Stimulated activated CD8-positive, alpha-beta memory T cell treated with anti-CD3 and anti-CD28 coated beads, Interleukin-4, amount 100 ng/mL, for 48 hours (primary cell): ENCODE data around the gene CDH4.

ENCODE experiments used
- DNase-seq: peaks from one replicate; pipeline ENCODE4 v3.0.0-alpha.2; 2020

CDH4 gene

DNA sequence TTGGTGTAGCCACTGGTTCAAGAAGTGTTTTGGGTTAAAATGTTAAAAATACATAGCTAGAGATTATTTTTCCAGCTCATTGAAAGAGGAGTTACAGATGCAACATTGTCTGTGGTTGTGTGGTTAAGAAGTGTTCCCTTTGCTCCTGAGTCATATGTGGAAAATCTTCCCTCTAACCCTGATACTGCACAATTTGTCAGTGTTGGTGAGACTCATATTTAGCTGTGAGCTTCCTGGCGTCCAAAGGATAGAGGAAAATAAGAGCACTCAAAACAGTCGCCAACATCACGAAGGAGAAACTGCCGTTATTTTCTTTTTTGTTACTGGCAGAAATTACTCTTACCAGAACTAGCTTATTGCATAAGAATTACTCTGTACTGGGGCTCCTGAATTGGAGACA lies 250.4 kb downstream of the CDH4 start:
- DNase-seq, result no peak

DNA sequence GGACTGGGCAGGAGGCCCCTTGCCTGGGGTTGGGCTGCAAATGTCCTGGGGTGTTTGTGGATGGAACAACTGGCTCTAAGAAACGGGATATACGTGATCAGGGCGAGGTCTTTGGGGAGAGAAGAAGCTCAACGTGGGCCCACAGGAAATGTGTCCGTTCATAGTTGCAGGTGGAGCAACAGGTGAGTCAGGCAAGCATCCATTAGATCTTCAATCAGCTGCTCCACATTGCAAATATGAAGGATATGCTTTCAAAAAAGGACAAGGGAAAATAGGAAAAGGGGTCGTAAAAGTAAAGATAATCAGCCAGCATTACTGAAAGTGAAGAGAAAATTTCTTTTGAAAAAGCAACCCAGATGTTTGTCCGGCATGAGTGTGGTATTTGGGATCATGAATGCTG lies 251.0 kb downstream of the CDH4 start:
- DNase-seq, result no peak

DNA sequence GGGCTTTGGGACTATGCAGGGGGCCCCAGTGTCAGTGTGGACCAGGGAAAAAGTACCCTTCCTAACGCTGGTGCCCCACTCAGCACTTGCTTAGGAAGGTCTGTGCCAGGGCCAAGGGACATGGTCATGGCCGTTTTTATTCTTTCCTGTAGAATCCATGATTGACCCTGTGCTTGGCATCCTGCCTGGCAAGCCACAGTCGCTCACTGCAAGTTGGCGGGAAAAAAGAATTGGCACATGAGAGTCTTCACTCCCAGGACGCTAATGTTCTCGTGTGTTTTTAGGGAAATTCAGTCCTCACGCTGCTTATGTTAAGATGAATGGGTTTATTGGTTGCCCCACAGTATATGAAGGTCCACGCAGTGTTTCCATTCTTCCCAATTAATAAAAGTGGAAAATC lies 253.4 kb downstream of the CDH4 start:
- DNase-seq, result no peak

DNA sequence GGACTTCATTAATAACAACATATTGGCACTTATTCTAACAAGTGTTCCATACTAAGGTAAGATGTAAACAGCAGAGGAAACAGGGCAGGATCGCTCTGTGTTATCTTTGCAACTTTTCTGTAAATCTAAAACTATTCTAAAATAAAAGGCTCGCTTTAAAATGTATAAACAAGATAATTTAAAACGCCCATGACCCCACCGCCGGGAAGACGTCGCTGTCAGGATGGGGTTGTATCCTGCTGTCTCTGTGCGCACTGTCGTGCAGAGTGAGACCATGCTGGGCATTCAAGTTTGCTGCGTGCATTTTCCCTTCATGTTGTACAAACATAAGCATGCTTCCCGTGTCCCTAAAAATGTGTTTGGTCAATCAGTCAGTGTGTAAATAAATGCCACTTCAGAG lies 255.7 kb downstream of the CDH4 start:
- DNase-seq, result no peak

DNA sequence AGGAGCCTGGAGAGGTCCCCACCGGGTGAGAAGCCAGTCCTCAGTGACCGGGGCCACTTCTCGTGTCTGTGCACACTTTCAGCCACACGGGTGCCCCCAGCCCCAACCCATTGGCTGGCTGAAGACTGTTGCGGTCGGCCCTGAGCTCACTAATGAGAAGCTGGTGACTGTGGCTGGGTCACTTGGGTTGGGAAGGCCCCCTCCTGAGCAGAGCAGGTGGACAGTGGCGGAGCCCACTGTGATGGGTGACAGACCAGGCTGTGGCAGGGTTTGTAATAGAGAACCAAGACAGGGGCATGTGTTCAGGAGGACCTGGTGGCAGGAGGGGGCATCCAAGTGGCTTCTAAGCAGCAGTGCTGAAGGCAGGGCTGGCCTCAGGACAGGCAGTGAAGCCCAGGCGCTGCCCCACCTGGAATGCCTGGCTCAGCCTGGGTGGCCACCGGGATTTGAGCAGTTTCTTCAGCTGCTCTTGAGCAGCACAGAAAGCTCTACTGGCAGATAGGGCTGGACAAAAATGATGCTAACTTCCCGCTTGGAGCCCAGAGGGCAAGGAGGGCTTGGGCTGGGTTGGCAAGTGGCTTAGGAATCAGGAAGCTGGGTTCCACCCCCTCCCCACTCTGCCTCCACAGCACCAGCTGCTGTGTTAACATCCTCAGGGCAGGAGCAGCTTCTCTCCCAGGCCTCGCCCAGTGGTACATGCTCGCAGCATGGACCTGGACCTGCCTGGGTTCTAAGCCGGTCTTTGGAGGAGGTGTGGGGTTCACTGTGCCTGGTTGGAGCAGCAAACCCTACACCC lies 256.4 kb downstream of the CDH4 start:
- DNase-seq, result no peak

DNA sequence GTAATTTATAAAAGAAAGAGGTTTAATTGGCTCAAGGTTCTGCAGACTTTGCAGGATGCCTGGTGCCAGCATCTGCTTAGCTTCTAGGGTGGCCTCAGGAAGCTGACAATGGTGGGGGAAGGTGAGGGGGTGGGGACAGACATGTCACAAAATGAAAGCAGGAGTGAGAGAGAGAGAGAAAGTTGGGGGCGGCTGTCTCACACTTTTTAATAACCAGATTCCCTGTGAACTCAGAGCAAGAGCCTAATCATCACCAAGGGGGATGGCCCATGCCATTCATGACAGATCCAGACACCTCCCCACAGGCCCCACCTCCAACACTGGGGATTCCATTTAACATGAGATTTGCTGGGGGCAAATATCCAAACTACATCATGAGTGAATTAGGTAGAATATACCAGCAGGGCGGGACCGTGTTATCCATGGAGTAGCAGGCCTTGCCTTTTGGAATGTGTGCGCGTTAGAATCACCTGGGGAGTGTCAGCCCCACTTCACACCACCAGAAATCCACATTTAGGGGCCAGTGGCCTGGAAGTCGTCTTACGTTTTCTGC lies 258.8 kb downstream of the CDH4 start:
- peak; percentile 36 for DNase-seq

DNA sequence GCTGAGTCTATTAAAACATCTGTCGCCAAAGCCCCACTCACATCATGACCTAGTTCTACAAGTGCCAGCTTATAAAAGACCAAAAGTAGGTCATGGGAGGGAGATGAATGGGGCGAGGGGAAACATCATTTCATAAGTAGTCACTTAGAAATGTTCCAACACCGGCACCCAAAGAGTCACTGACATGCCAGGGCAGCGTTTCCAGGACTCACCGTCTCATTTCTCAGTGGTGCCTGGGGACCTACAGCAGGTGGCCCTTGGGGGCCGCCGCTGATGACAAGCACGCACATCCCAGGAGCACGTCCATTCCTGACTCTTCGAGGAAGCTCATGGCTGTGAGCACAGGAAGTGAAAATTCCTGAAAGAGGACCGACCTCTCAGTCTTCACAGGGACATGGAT lies 260.4 kb downstream of the CDH4 start:
- DNase-seq, result no peak

DNA sequence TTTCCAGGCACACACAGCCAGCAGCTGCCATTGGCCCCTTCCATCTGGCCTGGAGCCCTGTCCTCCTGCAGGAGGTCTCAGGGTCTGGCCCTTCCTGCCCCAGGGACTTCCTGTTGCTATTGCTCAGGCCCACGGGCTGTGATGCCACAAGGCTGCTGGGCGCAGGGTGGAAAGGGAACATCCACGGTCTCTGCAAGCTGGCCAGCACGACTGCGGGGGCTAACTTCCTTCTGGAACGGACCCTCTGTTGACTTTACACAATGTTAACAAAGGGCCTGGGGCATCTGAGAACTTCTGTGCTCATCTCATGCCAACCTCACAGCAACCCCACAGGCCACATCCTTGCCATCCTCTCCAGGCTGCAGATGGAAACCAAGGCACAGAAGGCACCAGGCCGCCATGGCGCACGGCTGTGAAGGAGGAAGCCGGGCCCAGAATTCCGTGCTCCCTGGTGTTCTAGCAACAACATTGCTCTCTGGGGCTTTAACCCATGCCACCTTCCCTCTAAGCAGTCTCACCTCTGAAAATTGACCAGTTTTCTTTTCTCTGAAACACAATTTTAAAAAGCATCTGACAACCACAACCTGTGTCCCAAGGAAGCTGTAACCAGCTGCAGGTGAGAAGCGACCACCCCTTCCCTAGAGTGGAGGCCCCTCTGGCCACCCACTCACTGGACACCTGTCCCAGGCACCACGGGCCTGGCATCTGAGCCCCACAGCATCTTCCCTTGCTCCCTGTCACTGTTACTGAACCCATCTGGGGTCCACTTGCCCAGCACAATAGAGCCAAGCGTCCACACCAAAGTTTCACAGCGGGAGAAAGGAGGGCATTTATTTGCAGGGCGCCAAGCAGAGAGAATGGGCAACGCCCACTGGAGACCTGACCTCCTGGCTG lies 261.3 kb downstream of the CDH4 start:
- no peak for DNase-seq

DNA sequence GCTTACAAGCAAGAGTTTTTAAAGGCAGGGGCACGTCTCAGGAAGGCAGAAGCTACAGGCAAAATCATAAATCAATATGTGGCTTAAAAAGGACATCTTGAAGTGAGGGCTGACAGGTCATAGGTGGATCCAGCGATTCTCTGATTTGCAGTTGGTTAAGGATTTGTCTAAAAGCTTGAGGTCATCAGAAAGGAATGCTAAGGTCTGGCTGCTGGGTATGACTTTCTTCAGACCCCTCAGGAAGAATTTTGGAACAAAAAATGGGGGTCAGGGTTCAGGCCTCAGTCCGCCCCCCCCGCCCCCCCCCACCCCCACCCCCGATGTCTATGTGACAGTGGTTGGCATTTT lies 261.9 kb downstream of the CDH4 start:
- no peak for DNase-seq

DNA sequence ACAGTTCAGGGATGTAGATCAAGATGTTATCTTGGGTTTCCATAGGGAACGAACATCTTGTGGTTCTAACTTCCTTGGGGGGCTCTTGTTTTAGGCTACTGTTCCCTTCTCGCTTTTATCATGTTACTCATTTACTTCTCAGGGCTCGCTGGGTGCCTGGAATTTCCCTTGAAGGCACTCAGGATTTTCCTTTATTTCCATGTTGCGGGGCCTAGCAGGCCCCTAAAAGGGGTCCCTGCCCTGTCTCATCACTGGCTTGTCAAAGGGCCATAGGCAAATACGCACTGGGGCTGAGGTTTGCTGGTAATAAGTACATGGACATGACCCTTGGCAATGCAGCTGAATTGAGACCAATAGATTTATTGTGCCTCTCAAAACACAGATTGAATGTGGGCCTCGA lies 262.3 kb downstream of the CDH4 start:
- DNase-seq, result no peak

DNA sequence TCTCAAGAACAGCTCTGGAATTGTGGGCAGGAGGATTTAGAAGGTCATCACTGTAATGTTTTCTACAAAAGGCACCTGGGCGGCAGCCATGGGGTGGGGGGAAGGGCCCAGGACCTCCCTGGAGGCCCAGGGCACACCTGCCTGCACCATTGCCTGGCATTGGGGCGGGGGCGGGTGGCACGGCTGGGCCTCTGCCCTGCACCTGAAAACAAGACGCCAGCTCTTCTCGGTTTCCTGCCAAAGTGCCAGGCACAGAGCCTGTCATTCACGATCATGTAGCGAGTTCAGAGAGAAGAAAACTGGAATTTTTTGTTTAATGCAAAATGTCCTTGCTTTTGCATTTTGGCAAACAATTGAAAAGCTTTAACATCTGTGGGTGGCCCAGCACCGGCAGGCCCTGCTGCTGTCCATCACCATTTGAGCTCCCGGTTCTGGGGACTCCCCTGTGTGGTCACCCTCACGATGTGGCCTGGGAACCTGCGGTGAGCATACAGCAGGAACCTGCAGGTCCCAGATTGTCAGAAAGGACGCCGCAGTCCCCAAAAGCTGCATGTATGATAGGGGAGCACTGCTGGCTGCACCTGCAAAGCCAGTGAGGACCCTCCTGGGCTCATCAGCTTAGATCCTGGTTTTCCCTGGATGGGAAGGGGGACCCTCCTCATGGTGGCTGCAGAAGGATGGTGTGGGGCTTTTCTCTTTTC lies 262.9 kb downstream of the CDH4 start:
- no peak for DNase-seq

DNA sequence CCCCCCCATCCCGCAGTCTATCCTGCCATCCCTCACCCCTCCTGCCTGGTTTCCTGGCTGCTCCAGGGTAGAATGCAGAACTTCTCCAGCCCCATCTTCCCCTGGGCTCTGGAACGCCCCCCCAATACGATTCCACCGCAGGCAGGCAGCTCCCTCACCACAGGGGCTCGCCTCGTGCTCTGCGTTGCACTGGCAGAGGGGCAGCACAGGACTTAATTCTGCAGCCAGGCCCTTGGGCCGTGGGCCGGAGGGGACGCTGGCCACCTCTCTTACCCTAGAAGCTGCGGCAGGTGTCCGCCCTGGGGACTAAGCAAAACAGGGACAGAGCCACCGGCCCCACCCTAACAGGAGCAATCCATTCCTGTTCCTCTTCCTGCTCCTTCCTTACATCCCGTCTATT lies 263.9 kb downstream of the CDH4 start:
- DNase-seq, result no peak

DNA sequence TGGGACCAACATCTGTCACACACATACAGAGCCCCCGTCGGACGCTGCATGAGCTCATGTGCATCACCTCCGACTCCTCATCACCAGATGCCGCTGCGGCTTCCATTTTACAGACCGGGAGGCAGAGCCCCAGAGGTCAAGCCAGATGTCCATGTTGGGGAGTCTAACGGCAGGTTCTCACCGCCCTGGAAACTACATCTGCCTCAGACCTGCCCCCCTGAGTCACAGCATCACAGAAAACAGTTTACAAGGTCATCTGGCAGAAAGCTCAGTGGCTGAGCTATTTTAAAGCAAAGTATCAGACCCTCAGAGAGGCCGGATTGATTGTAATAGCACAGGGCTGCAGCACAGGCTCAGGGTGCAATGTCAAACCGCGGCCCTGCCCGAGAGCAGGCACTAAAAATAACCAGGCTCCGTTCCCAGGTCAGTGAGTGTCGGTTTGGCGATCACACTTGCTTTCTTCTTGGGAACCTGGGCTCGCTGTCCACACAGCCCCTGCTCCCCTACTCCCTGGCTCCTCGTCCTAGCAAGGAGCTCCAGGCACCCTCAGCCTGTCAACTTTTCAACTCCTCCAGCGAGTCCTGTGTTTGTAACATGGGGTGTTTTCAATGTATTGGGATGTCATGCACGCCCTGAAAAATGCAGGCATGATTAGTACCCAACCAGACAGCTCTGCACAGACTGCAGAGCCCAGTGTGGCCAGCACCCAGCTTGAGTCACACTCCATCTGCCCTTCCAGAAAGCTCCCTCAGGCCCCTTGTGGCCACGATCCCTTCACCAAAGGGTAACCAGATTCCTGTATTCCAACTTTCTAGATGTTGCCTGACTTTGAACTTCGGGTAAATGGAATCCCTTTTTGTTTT lies 264.5 kb downstream of the CDH4 start:
- DNase-seq, result no peak

DNA sequence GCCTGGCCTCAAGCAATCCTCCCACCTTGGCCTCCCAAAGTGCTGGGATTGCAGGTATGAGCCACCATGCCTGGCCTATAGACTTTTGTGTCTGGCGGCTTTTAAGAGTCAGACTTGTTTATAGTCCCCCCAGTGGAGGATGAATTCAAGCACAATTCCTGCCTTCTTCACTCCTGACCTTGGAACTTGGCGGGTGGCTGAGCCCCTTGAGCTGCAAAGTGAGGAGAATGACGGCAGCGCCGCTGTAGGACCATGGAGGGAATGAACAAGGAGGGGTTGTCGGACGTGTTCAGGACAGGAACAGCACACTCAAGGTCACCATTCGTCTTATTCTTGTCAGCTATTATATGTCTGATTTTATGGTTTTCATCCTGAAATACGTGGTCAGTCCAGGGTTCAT lies 265.4 kb downstream of the CDH4 start:
- DNase-seq, result no peak

DNA sequence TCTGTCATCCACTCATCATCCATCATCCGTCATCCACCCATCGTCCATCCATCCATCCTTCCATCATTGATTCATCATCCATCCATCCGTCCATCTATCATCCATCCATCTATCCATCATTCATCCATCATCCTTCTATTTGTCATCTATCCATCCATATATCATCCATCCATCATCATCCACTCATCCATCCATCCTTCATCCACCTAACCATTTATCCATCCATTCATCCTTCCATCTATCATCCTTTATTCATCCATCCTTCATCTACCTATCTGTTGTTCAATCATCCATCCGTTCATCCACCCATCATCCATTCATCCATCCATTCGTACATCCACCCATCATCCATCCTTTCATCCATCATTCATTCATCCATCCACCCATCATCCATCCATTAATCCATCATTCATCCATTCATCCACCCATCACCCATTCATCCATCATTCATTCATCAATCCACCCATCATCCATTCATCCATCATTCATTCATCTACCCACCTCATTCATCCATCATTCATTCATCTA lies 266.4 kb downstream of the CDH4 start:
- no peak for DNase-seq

DNA sequence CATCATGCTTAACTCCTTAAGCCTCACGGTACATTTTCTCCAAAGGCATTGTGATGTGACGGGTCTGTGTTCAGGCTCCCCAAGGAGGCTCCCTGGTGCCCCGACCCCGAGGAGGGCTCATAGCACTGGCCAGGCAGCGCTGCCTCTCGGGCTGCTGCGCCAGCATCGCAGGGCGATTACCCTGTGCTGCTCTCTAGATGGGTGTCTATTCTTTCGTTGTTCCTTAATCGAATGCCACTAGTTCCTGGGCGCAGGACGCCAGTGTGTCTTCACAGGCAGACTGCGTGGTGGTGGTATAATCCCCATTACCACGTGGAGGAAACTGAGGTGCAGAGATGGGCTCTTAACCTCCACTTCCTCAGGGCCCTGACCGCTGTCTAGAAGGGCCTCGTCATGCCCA lies 267.4 kb downstream of the CDH4 start:
- no peak for DNase-seq

DNA sequence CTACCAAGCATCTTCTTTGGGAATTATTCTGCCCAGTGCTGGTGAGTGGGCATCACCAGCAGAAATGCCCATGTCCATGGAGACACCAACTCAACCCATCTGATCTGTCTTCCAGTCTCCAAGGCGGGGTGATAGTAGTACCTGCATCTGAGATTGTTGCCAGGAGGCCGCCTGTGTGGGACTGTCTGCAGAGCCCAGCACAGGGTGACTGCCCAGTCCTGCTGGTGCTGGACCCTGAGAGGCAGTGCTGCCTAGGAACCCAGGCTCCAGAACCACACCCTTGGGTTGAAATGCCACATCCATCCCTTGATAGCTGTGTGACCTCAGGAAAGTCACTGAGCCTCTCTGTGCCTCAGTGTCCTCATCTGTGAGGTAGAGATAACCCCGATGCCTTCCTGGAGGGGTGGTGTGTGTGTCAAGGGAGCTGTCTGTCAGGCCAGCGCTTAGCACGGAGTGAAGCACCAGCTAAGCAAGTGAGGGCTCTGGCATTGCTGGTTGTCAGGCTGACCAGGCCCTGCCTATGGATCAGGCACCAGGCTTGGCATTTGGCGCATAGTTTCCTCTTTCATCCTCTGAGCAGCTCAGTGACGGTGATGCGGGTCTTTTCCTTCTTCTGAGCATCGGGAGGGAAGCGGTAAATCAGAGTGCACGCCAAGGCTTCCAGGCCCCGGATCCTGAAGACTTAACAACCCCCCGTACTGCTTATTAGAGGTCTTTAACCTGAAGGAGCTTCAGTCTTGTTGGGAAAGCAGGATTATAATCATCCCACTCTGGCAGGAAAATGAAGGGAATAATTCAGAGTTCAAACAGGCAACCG lies 268.2 kb downstream of the CDH4 start:
- DNase-seq, result no peak

DNA sequence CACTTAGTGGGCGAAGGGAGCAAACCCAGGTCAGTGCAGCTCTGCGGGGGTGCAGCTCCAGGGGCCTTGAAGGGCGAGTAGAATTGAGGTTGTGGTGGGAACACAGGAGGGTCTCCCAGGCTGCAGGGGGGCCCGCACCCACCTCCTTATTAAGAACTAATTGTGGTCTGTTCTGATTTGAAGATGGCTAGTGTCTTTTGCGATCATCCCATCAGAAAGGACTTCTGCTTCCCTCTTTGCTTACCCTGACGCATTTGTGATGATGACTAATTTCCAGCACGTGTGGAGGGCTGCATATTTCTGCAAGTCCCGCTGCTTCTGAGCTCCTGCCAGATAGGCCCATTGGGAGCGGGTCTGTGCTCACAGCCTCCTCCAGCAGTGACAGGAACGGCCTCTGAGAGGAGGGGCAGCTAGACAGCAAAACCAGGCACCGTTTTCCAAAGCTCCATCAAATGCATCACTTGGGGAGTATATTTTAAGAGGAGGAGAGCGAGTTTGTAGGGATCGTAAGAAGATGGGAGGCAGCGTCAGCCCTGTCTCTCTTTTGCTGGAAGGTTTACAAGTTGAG lies 268.9 kb downstream of the CDH4 start:
- DNase-seq, result no peak

DNA sequence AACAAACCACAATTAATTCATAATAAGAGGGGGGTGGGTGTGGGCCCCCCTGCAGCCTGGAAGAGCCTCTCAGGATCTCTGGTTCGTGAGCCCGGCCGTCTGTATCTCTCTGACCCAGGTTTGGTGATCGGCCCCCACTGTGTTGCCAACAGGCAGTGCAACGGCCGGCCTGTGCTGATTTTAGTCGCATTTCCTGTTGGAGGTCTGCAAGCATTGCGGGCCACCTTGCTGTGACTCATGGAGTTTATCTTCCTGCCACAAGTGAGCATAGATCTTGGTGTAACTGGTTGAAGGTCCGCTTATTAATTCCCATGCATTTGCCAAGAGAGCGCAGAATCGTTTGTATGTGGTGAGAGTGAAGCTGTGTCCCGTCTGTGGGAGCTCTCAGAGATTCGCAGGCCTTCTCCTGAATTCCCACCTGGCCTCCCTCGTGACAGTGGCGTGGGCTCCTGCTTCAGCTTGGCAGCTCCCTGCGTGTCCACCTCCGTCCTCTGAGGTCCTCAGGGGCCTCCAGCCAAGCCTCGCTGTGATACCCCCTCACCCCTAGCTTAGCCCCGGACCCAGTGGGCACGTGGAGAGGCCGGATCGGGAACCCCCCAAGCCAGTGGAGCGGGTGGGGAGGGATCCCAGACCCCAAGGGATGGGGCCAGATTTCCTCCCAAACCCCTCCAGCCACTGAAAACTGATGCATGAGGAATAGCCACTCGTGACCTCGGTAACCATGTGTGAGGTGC lies 269.8 kb downstream of the CDH4 start:
- no peak for DNase-seq

DNA sequence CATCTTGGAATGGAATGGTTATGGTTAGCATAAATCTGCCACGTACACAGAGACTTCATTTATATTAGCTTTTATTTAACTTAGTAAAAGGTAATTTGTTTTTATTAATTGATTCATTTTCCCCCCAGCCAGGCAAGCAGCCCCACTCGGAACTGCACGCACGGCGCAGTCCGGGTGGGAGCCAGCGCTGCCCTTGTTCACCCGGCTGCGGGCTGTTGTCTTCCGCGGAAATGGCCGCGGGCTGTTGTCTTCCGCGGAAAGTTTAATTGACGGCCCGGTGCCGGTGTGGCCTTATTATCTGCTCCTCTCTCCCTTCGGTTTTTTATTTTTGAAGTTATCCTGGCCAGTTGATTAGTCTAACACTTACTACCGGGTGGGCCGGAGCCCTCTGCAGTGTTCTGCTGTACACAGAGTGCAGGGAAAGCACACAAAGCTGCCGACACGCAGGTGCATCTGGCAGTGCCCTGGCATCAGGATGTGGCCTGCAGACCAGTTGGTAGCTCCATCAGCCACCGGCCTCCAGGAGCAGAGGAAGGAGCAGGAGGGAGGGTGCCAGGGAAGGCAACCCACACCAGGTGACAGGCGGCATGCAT lies 270.5 kb downstream of the CDH4 start:
- no peak for DNase-seq
